GM10847 (cell line): ENCODE results near the gene RAB15.

ENCODE experiments used
- POLR2A ChIP-seq: IDR thresholded peaks from 2 replicates; pipeline ENCODE4 v1.6.1; 2011; ENCODE audit not compliant: insufficient read length; ENCODE audit errors: extremely low read depth

The RAB15 gene

GRCh38 chr14:64953310-64953654 lies 18.9 kb downstream of the RAB15 start:
- no peak for TF ChIP-seq POLR2A

GRCh38 chr14:64952598-64953309 lies 19.4 kb downstream of the RAB15 start:
- no peak for TF ChIP-seq POLR2A

- TF ChIP-seq POLR2A: no peak
Observed at GRCh38 chr14:64951724-64952123, 20.4 kb downstream of the RAB15 start.

- no peak for TF ChIP-seq POLR2A
Observed at GRCh38 chr14:64951291-64951690, 20.8 kb downstream of the RAB15 start.

GRCh38 chr14:64950889-64951288 lies 21.2 kb downstream of the RAB15 start:
- no peak for TF ChIP-seq POLR2A

GRCh38 chr14:64948612-64949210 lies 23.4 kb downstream of the RAB15 start:
- TF ChIP-seq POLR2A: no peak

- no peak for TF ChIP-seq POLR2A
Observed at GRCh38 chr14:64947710-64948611, 24.2 kb downstream of the RAB15 start.

- no peak for TF ChIP-seq POLR2A
Observed at GRCh38 chr14:64946310-64947045, 25.7 kb downstream of the RAB15 start.

GRCh38 chr14:64945431-64946178 lies 26.5 kb downstream of the RAB15 start:
- no peak for TF ChIP-seq POLR2A

- TF ChIP-seq POLR2A: no peak
Observed at GRCh38 chr14:64944861-64945260, 27.3 kb downstream of the RAB15 start.

- no peak for TF ChIP-seq POLR2A
Observed at GRCh38 chr14:64944041-64944440, 28.1 kb downstream of the RAB15 start.

GRCh38 chr14:64943556-64943955 lies 28.6 kb downstream of the RAB15 start:
- no peak for TF ChIP-seq POLR2A

- no peak for TF ChIP-seq POLR2A
Observed at GRCh38 chr14:64942531-64943111, 29.5 kb downstream of the RAB15 start, which contains the start of gene GPX2. Gene GPX2 (minus strand): TSS chr14:64942745. CDS start chr14:64942726, 19 bp downstream.

GRCh38 chr14:64940336-64940910 lies 31.7 kb downstream of the RAB15 start:
- TF ChIP-seq POLR2A: no peak
